ENCODE data around the gene NAGK.

DNA sequence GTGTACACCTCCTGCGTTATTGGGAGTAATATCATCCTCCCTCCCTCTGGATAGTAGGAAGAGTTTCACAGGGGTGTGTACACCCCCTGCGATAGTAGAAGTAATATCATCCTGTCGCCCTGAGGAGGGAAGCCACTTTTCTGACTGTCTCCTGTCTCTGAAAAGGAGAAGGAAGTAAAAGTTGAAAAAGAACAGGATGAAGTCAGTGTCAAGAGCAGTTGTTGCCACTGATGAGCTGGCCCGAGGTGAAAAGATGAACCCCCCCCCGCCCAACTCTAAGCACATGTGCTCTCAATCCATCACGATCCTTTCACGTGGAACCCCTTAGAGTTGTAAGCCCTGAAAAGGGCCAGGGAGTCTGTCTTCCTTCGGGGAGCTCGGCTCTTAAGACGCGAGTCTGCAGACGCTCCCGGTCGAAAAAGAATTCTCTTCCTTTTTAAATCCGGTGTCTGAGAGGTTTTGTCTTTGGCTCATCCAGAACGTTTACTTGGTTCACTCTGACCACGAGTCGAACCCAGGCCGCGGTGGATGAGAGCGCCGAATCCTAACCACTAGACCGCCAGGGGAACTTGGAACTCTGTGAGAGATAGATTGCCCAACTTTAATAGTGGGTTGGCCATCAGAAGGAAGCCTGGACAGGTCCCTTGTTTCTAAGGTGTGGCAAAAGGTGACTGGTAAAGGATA is 22.4 kb upstream of the NAGK start:
- no peak for TF ChIP-seq POLR2A (IDR thresholded peaks at IDR 0.05)
- TF ChIP-seq, protein P1, sequence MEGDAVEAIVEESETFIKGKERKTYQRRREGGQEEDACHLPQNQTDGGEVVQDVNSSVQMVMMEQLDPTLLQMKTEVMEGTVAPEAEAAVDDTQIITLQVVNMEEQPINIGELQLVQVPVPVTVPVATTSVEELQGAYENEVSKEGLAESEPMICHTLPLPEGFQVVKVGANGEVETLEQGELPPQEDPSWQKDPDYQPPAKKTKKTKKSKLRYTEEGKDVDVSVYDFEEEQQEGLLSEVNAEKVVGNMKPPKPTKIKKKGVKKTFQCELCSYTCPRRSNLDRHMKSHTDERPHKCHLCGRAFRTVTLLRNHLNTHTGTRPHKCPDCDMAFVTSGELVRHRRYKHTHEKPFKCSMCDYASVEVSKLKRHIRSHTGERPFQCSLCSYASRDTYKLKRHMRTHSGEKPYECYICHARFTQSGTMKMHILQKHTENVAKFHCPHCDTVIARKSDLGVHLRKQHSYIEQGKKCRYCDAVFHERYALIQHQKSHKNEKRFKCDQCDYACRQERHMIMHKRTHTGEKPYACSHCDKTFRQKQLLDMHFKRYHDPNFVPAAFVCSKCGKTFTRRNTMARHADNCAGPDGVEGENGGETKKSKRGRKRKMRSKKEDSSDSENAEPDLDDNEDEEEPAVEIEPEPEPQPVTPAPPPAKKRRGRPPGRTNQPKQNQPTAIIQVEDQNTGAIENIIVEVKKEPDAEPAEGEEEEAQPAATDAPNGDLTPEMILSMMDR (IDR thresholded peaks at IDR 0.05) = no peak
- no peak for TF ChIP-seq POLR2AphosphoS5 (IDR thresholded peaks at IDR 0.05)

All from breast epithelium (tissue), 3 donors.